BLaER1 (cell line): ENCODE data around the gene ZNF212.

ENCODE experiments used
- H3K27ac ChIP-seq: shearing (Covaris generic); formaldehyde crosslinking; 2 replicates; pipeline ENCODE4 v1.8.1; 2022
- H3K27me3 ChIP-seq: shearing (Covaris generic); formaldehyde crosslinking; 2 replicates; pipeline ENCODE4 v1.8.1; 2022
- H3K36me3 ChIP-seq: shearing (Covaris generic); formaldehyde crosslinking; 2 replicates; pipeline ENCODE4 v1.8.1; 2022
- H3K4me1 ChIP-seq: shearing (Covaris generic); formaldehyde crosslinking; 2 replicates; pipeline ENCODE4 v1.8.1; 2022
- H3K4me2 ChIP-seq: shearing (Covaris generic); formaldehyde crosslinking; 2 replicates; pipeline ENCODE4 v1.8.1; 2022
- H3K4me3 ChIP-seq: shearing (Covaris generic); formaldehyde crosslinking; 2 replicates; pipeline ENCODE4 v1.8.1; 2022
- H3K9ac ChIP-seq: shearing (Covaris generic); formaldehyde crosslinking; 2 replicates; pipeline ENCODE4 v1.8.1; 2022
- H3K9me3 ChIP-seq: shearing (Covaris generic); formaldehyde crosslinking; 2 replicates; pipeline ENCODE4 v1.8.1; 2022
- H4K20me1 ChIP-seq: shearing (Covaris generic); formaldehyde crosslinking; 2 replicates; pipeline ENCODE4 v1.8.1; 2022
- Cebpa-rat ChIP-seq: shearing (Covaris generic); IDR thresholded peaks from 2 replicates; pipeline ENCODE4 v1.8.1; 2022

ZNF212 gene

GRCh38 chr7:149277871-149278270, 38.4 kb downstream of the ZNF212 start:
- no peak overlapping the region for H3K27ac ChIP-seq
- no peak overlapping the region for H3K4me3 ChIP-seq
- H3K36me3 ChIP-seq = peaks cover 87% of the 10 kb centered on the region
- H3K27me3 ChIP-seq = no peaks in the 10 kb centered on the region
- H3K4me2 ChIP-seq = no peak overlapping the region
- no peak overlapping the region for H3K9ac ChIP-seq
- H3K4me1 ChIP-seq = no peaks in the 10 kb centered on the region
- H4K20me1 ChIP-seq = no peaks in the 10 kb centered on the region; the same call in 1 of the 2 replicates
- TF ChIP-seq Cebpa-rat = no peak
- no peaks in the 10 kb centered on the region; the same call in none of the 2 replicates for H3K9me3 ChIP-seq

GRCh38 chr7:149278396-149278795, 38.9 kb downstream of the ZNF212 start:
- H3K9ac ChIP-seq = no peak overlapping the region
- H3K27ac ChIP-seq = no peak overlapping the region
- H3K36me3 ChIP-seq = peaks cover 82% of the 10 kb centered on the region
- no peak overlapping the region for H3K4me3 ChIP-seq
- H3K9me3 ChIP-seq = no peaks in the 10 kb centered on the region; the same call in none of the 2 replicates
- H3K4me2 ChIP-seq = no peak overlapping the region
- no peaks in the 10 kb centered on the region for H3K27me3 ChIP-seq
- H3K4me1 ChIP-seq = no peaks in the 10 kb centered on the region
- H4K20me1 ChIP-seq = no peaks in the 10 kb centered on the region; the same call in 1 of the 2 replicates
- no peak for TF ChIP-seq Cebpa-rat

GRCh38 chr7:149279111-149279743, 39.8 kb downstream of the ZNF212 start:
- Histone ChIP-seq H3K36me3 (peaks cover 78% of the 10 kb centered on the region), H3K4me1 (peaks cover 3% of the 10 kb centered on the region), H3K27ac (no peak overlapping the region), H3K9me3 (no peaks in the 10 kb centered on the region; the same call in none of the 2 replicates), H4K20me1 (peaks cover 3% of the 10 kb centered on the region), H3K27me3 (no peaks in the 10 kb centered on the region), H3K4me2 (no peak overlapping the region), H3K4me3 (no peak overlapping the region), H3K9ac (no peak overlapping the region)
- TF ChIP-seq Cebpa-rat = no peak

GRCh38 chr7:149280151-149280550, 40.7 kb downstream of the ZNF212 start:
- H3K27me3 ChIP-seq = no peaks in the 10 kb centered on the region
- H3K27ac ChIP-seq = no peak overlapping the region
- peaks cover 9% of the 10 kb centered on the region for H4K20me1 ChIP-seq
- no peak overlapping the region for H3K4me2 ChIP-seq
- peaks cover 10% of the 10 kb centered on the region for H3K4me1 ChIP-seq
- H3K9me3 ChIP-seq = no peaks in the 10 kb centered on the region
- no peak overlapping the region for H3K9ac ChIP-seq
- TF ChIP-seq Cebpa-rat = no peak
- peaks cover 71% of the 10 kb centered on the region for H3K36me3 ChIP-seq
- no peak overlapping the region for H3K4me3 ChIP-seq

GRCh38 chr7:149280661-149281507, 41.4 kb downstream of the ZNF212 start:
- H3K4me3 ChIP-seq = no peak overlapping the region
- H3K27ac ChIP-seq = no peak overlapping the region
- H3K9me3 ChIP-seq = no peaks in the 10 kb centered on the region
- peaks cover 63% of the 10 kb centered on the region for H3K36me3 ChIP-seq
- H4K20me1 ChIP-seq = peaks cover 9% of the 10 kb centered on the region
- no peak for TF ChIP-seq Cebpa-rat
- H3K4me2 ChIP-seq = no peak overlapping the region
- H3K9ac ChIP-seq = no peak overlapping the region
- no peaks in the 10 kb centered on the region for H3K27me3 ChIP-seq
- H3K4me1 ChIP-seq = peaks cover 18% of the 10 kb centered on the region

- TF ChIP-seq Cebpa-rat = no peak
- Histone ChIP-seq H3K4me1 (peaks cover 26% of the 10 kb centered on the region), H3K27ac (no peak overlapping the region), H3K27me3 (no peaks in the 10 kb centered on the region), H3K9me3 (no peaks in the 10 kb centered on the region), H3K36me3 (peaks cover 55% of the 10 kb centered on the region), H4K20me1 (peaks cover 9% of the 10 kb centered on the region), H3K4me2 (no peak overlapping the region), H3K4me3 (no peak overlapping the region), H3K9ac (no peak overlapping the region)
These were observed 42.3 kb downstream of the ZNF212 start for GRCh38 chr7:149281508-149282330.

GRCh38 chr7:149282331-149282655, 42.8 kb downstream of the ZNF212 start:
- no peak for TF ChIP-seq Cebpa-rat
- Histone ChIP-seq H3K27me3 (no peaks in the 10 kb centered on the region), H4K20me1 (peaks cover 9% of the 10 kb centered on the region), H3K36me3 (peaks cover 49% of the 10 kb centered on the region), H3K9ac (no peak overlapping the region), H3K4me2 (no peak overlapping the region), H3K9me3 (no peaks in the 10 kb centered on the region), H3K4me1 (peaks cover 31% of the 10 kb centered on the region), H3K4me3 (no peak overlapping the region), H3K27ac (no peak overlapping the region)

GRCh38 chr7:149283321-149283720, 43.9 kb downstream of the ZNF212 start:
- no peak overlapping the region for H3K9ac ChIP-seq

GRCh38 chr7:149284343-149284742, 44.9 kb downstream of the ZNF212 start:
- Histone ChIP-seq H3K4me1 (peaks cover 31% of the 10 kb centered on the region), H3K27ac (no peak overlapping the region), H3K27me3 (no peaks in the 10 kb centered on the region), H3K4me3 (peak overlapping the region; percentile 81; the same call in 1 of the 2 replicates), H3K9me3 (no peaks in the 10 kb centered on the region), H4K20me1 (peaks cover 9% of the 10 kb centered on the region), H3K36me3 (peaks cover 47% of the 10 kb centered on the region), H3K4me2 (peak overlapping the region; percentile 97), H3K9ac (no peak overlapping the region)
- TF ChIP-seq Cebpa-rat = no peak

More at GRCh38 chr7:149283321-149283720, 43.9 kb downstream of the ZNF212 start:
- H3K9me3 ChIP-seq = no peaks in the 10 kb centered on the region
- peaks cover 9% of the 10 kb centered on the region for H4K20me1 ChIP-seq
- peaks cover 47% of the 10 kb centered on the region for H3K36me3 ChIP-seq
- peaks cover 31% of the 10 kb centered on the region for H3K4me1 ChIP-seq
- no peak for TF ChIP-seq Cebpa-rat
- H3K4me2 ChIP-seq = no peak overlapping the region
- H3K27me3 ChIP-seq = no peaks in the 10 kb centered on the region
- no peak overlapping the region for H3K27ac ChIP-seq
- no peak overlapping the region for H3K4me3 ChIP-seq
